Measurements from ENCODE around the gene ADAT2.
"Not testable (repeated sequence)": the region's sequence is repeated elsewhere in the genome, so short reads cannot be mapped to it uniquely, and the experiment has no call there.

ADAT2 gene

GRCh38 chr6:143450453-143451371, at the start of gene ADAT2, which contains the start of gene PEX3:
Gene ADAT2, minus strand, starts transcription at chr6:143450695. Its CDS starts 37 bp downstream, at chr6:143450658.
Gene PEX3, plus strand, starts transcription at chr6:143450805. Its CDS starts 238 bp downstream, at chr6:143451043.
- DNase-seq = peak; percentile 96

GRCh38 chr6:143498428-143498827, 47.9 kb upstream of the ADAT2 start:
- DNase-seq = no peak

DNA sequence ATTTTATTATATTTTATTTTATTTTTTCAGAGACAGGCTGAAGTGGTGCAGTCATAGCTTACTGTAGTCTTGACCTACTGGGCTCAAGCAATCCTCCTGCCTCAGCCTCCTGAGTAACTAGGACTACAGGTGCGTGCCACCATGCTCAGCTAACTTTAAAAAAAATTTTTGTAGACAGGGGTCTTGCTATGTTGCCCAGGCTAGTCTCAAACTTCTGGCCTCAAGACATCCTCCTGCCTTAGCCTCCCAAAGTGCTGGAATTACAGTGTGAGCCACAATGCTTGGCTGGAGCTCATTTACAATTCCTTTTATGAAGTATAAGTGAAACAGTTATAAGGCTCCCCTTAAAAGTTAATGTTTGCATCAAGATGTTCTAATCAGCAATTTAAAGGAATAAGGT, 46.5 kb upstream of the ADAT2 start:
- no peak for DNase-seq

DNA sequence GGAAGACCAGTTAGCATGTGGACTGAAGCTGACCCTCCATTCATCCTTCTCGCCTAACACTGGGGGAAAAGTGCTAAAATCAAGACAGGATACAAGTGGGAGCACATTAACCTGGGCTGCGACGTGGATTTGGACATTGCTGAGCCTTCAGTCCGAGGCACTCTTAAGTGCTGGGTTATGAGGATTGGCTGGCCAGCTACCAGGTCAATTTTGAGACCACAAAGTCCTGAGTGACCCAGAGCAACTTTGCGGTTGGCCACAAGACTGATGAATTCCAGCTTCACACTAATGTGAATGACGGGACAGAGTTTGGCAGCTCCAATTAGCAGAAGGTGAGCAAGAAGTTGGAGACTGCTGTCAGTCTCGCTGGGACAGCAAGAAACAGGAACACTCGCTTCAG, 40.3 kb upstream of the ADAT2 start:
- no peak for DNase-seq

DNA sequence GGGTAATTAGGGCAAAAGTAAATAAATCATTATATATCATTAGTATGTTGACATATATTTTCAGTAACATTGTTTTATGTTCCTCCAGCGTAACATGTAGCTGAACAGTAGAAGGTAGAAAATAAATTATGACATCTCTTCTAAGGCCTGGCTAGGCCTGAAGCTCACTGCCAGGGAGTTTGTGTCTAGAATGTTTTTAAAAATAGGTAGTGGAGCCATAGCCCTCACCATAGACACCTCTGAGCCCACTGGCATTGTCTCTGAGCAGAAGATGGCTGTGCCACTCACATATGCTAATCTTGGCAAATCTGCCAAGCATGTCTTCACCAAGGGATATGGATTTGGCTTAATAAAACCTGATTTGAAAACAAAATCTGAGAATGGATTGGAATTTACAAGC, 39.7 kb upstream of the ADAT2 start:
- DNase-seq = no peak

GRCh38 chr6:143486752-143487151, 36.3 kb upstream of the ADAT2 start:
- no peak for DNase-seq

GRCh38 chr6:143485967-143486366, 35.5 kb upstream of the ADAT2 start:
- no peak for DNase-seq

DNA sequence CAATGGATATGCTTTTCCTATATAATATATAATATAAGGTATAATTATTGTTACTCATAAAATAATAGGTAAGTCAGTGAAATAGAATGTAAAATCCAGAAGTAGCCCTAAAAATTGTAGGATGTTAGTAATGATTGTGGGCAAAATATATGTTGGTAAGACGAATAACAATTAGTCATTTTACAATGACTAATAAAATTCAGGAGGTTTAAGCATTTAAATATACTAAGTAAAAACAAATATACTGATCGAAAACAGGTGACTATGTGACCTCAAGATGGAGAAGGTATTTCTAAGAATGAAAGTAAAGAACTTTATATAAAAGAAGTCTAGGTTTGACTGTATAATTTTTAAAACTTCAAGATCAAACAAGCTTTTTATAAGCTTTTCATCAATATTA, 32.1 kb upstream of the ADAT2 start:
- no peak for DNase-seq

DNA sequence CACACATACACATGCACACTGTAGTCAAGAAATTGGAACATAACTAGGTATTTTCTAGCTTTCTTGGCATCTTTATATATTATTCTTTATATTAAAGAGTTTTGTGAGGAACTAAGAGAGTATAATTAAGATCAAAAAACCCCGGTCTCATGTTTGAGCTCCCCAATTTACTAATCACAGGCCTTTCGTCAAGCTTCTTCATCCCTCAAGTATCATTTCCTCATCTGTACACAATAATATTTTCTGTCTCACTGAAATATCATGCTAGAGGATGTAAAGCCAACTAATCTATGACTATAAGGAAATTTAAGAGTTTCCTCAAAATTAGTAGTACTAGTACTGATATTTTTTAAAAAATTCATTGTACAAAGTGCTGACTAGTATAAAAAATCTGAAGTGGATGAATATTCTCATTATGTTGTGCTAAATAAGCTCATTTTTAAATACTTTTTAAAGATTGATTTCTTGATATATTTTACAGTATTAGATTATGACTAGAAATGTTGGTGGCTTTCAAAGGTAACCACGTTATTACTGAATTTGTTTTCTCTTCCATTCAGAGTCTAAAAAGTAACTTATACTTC, 28.1 kb upstream of the ADAT2 start:
- no peak for DNase-seq

DNA sequence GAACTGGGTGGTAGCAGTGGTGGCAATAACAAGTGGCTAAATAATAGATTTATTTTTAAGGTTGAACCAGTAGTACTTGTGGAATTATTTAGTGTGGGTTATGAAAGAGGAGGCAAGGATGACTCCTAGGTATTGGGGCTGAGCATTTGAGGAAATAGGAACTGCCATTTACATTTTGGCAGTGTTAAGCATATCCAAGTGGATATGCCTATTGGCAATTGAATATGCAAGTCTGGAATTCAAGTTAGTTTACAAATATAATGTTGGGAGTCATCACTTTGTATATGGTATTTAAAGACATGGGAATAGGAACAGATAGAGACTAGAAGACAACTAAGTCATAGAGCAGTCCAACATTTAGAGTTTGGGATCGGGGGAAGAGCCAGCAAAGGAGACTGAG, 26.1 kb upstream of the ADAT2 start:
- DNase-seq = no peak

- no peak for DNase-seq
These were observed 21.3 kb upstream of the ADAT2 start for GRCh38 chr6:143471822-143472221.

- DNase-seq = not testable (repeated sequence)
These were observed 18.3 kb upstream of the ADAT2 start for GRCh38 chr6:143468823-143469222.

DNA sequence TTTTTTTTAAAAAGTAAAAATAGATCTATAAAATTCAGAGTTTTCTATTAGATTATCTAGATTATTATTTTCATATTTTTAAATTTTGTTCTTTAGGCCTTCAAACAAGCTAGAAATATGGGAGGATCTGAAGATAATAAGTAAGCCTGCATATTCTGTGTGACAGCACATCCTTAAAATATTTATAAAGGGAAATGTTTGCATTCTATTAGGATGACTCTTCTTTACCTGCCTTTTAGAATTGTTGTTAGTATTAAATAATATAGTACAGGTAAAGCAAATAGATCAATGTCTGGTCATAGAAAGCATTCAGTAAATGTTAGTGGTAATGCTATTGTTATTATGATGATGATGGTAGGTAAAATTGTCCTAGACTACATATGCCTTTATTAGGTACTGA, 17.5 kb upstream of the ADAT2 start:
- no peak for DNase-seq

- no peak for DNase-seq
These were observed 15.1 kb upstream of the ADAT2 start for GRCh38 chr6:143465546-143465945.

DNA sequence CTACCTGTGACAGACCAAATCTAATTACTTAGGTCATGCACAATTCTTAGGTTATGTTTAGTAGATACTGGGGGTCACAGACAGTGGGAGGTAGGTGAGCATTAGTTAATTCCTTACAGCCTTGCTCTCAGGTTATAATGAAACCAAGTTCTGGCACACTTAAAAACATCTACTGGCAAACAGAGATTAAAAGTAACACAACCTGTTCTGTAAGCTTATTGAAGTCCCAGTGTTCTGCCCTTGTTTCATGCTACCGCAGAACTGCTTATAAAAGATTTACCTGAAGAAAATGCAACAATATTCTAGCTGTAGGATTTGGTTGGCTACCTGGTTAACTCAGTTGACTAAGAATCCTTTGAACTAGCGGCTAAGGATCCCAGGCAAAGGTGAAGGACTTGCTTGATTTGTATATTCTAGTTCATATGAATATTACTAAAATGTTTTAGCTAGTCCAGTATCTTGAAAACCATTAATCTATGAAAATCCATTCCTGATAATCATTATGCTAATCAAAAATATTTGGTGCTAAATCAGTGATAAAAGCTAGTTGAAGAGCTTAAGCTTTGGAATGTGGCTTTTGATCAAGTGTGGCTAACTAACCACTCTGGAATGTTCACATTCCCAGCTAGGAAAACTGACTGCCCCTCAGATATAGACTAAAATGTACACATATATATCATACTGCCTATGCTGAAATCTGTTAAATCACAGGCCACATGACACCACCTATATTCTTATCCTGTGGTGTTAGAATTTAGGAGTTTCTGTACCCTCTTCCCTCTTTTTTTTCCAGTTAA, 7.3 kb upstream of the ADAT2 start:
- no peak for DNase-seq

DNA sequence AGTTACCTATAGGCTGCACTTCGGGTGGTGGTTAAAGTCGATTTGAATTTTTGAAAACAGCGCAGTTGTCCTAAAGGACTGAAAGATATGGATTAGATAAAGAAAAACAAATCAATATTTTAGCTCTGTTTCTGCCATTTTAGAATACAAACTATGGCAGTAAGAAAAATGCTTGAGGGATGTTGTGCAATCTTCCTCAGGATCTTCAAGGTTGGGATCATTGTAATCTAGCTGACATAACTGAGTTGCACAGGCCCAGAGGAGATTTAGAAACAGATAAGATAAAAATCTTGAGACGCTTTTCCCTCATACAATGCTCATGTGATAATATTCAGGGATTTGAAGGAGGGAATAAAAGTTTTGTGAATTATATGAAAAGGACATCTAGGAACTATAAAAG, 1.0 kb upstream of the ADAT2 start:
- no peak for DNase-seq

- DNase-seq = peak; percentile 35
These were observed 612 bp downstream of the ADAT2 start for GRCh38 chr6:143449714-143450452.

DNA sequence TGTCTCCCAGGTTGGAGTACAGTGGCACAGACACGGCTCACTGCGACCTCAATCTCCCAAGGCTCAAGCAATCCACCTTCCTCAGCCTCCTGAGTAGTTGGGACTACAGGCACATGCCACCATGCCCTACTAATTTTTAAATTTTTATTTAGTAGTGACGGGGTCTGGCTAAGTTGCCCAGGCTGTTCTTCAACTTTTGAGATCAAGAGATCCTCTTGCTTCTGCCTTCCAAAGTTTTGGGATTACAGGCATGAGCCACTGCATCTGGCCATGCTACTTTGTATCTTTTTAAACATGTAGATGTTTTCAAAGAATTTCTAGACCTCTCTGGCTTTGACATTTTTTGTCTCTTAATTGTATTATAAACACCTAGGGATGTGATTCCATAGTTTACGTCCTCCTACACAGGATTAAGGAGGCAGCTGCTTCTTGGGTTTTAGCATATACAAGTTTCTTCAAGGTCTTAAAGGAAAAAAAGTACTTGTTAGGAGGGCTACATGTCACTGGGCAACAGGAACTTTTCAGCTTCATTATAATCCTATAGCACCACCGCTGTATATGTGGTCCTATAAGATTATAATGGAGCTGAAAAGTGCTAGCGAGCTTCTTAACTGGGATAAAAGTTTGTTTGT, 1.3 kb downstream of the ADAT2 start:
- DNase-seq = no peak

DNA sequence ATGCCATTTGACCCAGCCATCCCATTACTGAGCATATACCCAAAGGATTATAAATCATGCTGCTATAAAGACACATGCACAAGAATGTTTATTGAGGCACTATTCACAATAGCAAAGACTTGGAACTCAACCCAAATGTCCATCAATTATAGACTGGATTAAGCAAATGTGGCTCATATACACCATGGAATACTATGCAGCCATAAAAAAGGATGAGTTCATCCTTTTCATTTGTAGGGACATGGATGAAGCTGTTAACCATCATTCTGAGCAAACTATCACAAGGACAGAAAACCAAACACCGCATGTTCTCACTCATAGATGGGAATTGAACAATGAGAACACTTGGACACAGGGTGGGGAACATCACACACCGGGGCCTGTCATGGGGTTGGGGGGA, 2.6 kb downstream of the ADAT2 start:
- not testable (repeated sequence) for DNase-seq

DNA sequence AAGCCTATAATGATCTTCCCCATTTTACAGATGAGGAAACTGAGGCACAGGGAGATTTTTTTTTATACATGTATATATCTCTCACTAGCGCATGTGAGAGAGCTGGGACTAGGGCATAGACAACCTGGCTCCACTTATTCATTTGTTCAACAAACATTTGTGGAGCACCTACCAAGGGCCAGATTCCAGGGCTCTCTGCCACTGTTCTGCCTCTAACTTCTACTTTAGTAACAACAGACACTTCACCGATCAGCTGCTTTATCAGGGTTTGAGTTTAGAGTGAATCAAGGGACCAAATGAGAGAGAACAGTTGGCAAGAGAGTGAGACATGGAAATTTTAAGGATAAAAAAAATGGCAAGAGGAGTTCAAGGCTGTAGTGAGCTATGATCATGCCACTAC, 7.4 kb downstream of the ADAT2 start:
- DNase-seq = no peak

DNA sequence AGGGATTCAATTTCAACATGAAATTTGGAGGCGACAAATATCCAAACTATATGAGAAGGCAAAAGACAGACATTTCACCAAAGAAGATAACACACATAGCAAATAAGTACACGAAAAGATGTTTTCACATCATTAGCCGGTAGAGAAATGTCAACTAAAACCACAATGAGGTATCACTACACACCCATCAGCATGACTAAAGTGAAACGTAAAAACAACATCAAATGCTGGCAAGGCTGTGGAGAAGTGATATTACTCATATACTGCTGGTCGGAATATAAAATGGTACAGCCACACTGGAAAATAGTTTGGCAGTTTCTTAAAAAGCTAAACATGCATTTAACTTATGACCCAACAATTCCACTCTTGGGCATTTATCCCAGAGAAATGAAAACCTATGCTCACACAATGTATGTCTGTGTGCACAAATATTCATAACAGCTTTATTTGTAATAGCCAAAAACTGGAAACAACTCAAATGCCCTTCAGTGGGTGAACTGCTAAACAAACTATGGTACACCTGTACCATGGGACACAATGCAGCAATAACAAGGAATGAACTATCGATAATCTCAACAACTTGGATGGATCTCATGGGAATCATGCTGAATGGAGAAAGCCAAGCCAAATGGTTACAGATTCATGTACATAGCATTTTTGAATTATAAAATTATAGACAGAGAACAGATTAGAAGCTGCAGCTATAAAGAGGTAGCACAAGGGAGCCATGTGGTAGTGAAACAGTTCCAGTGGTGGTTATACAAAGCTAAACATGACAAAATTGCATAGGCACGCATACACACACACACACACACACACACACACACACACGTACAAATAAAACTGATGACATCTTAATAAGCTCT, 8.6 kb downstream of the ADAT2 start:
- DNase-seq = no peak
